Stimulated activated CD4-positive, alpha-beta T cell treated with anti-CD3 and anti-CD28 coated beads, Interleukin-12 subunit alpha, Interleukin-12 subunit beta, amount 100 ng/mL, for 24 hours (primary cell): ENCODE measurements around the gene EHD1.
"Not testable (repeated sequence)": the region's sequence is repeated elsewhere in the genome, so short reads cannot be mapped to it uniquely, and the experiment has no call there.

Experiments used
- DNase-seq, 2 experiments: peaks; one replicate each; pipeline ENCODE4 v3.0.0-alpha.2; 2020; ENCODE audit warnings: low read depth in 2 of 2

EHD1 gene

GRCh38 chr11:64856382-64857227, 21.8 kb downstream of the EHD1 start:
- DNase-seq = peak in 1 of 2 experiments; percentile 75

GRCh38 chr11:64855596-64856304, 22.7 kb downstream of the EHD1 start:
- no peak for DNase-seq

GRCh38 chr11:64854534-64855502, 23.6 kb downstream of the EHD1 start:
- DNase-seq = no peak

- no peak for DNase-seq
These were observed 24.3 kb downstream of the EHD1 start for GRCh38 chr11:64854157-64854533.

- DNase-seq = no peak
These were observed 24.7 kb downstream of the EHD1 start for GRCh38 chr11:64853709-64854108.

- DNase-seq = no peak
These were observed 25.5 kb downstream of the EHD1 start for GRCh38 chr11:64852804-64853509.

GRCh38 chr11:64851831-64852351, 26.5 kb downstream of the EHD1 start:
- DNase-seq = no peak

- DNase-seq = peak in 1 of 2 experiments; percentile 52
These were observed 27.3 kb downstream of the EHD1 start for GRCh38 chr11:64850979-64851567.

- DNase-seq = no peak
These were observed 28.6 kb downstream of the EHD1 start for GRCh38 chr11:64849598-64850356.

- DNase-seq = no peak
These were observed 29.4 kb downstream of the EHD1 start for GRCh38 chr11:64848826-64849597.

- DNase-seq = no peak
These were observed 30.1 kb downstream of the EHD1 start for GRCh38 chr11:64848214-64848825.

- peak; percentile 83 to 94 for DNase-seq
These were observed 31.3 kb downstream of the EHD1 start for GRCh38 chr11:64846998-64847666.

- not testable (repeated sequence) for DNase-seq
These were observed 32.7 kb downstream of the EHD1 start for GRCh38 chr11:64845776-64846129.

- no peak for DNase-seq
These were observed 33.2 kb downstream of the EHD1 start for GRCh38 chr11:64845129-64845775.

GRCh38 chr11:64844330-64845128, 33.9 kb downstream of the EHD1 start, which contains the start of gene CDC42BPG:
Gene CDC42BPG (minus strand): TSS chr11:64844653. CDS start chr11:64844569, 84 bp downstream.
- peak in 1 of 2 experiments; percentile 56 for DNase-seq

GRCh38 chr11:64843686-64844329, 34.6 kb downstream of the EHD1 start:
- DNase-seq = no peak
